HepG2 (cell line): ENCODE results near the gene RCOR3. TPM values are rescaled to one million over a fixed set of nuclear protein-coding genes. Genes with fewer than 3 reads are reported as not detected.

Experiments
- ATAC-seq: fragments of 200-7000 bp; cut with Tn5 transposase; 3 replicates; pipeline ENCODE4 v1.9.1; 2020; ENCODE audit warnings: mild to moderate bottlenecking, moderate library complexity
- BruUV-seq: library from RNA; stranded (reverse); fragments of 400-500 nt; replicated peaks from 2 replicates; lab custom pipeline; 2021; lab: Mats Ljungman, UMichigan
- CTCF ChIA-PET: fragments of 300-600 bp; formaldehyde crosslinking; extraction: SDS; loops from one replicate; lab custom pipeline; 2021; ENCODE audit warnings: low total read pairs, inconsistent platforms, low intra/inter-chr PET ratio; lab: Yijun Ruan, JAX
- POLR2A ChIA-PET: fragments of 350-600 bp; sonication (Branson Sonifier 250); formaldehyde crosslinking; loops from one replicate; lab custom pipeline; 2020; ENCODE audit warnings: antibody characterized with exemption, inconsistent platforms; lab: Yijun Ruan, JAX
- DNase-seq: peaks from one replicate; pipeline ENCODE4 v3.0.0-alpha.2; 2015; ENCODE audit warnings: low spot score
- FAIRE-seq: peaks from 3 replicates; lab custom pipeline; 2011; peaks lifted over from hg19 to GRCh38; lab: Jason Lieb, UNC
- H2AFZ ChIP-seq: one replicate; pipeline ENCODE4 v1.6.1; 2011; ENCODE audit warnings: low read length, inconsistent platforms
- H3K27ac ChIP-seq: fragments of 300-600 bp; 3 replicates; pipeline ENCODE4 v1.8.0; 2011; ENCODE audit warnings: mixed run types, mild to moderate bottlenecking, mixed read lengths, low read length, inconsistent platforms; ENCODE audit not compliant: insufficient read depth; ENCODE audit errors: extremely low read length
- H3K27me3 ChIP-seq, 2 experiments: fragments of 200-600 bp in 1 of 2; 2 replicates in 1 of 2; 3 replicates in 1 of 2; pipeline versions ENCODE4 v1.6.0 to v1.8.0; 2011; ENCODE audit warnings: low read length in 2 of 2, mild to moderate bottlenecking in 2 of 2, moderate library complexity in 2 of 2, inconsistent platforms in 1 of 2; ENCODE audit not compliant: insufficient read depth in 2 of 2, control insufficient read depth in 1 of 2
- H3K36me3 ChIP-seq, 2 experiments: fragments of 200-600 bp in 1 of 2; replicated peaks in 1 of 2; 2 replicates in 1 of 2; 3 replicates in 1 of 2; pipeline versions ENCODE4 v1.5.1 to v1.8.0; 2011; ENCODE audit warnings: low read length in 2 of 2, inconsistent platforms in 1 of 2; ENCODE audit not compliant: insufficient read depth in 2 of 2, control insufficient read depth in 1 of 2
- H3K4me1 ChIP-seq: 2 replicates; pipeline ENCODE4 v1.5.1; 2012; ENCODE audit warnings: low read length, inconsistent platforms; ENCODE audit not compliant: insufficient read depth
- H3K4me2 ChIP-seq: 2 replicates; pipeline ENCODE4 v1.6.0; 2011; ENCODE audit warnings: low read depth, low read length, inconsistent platforms
- H3K4me3 ChIP-seq, 3 experiments: fragments of 200-600 bp in 1 of 3; sonication (generic), shearing (Covaris generic) in 1 of 3; replicated peaks in 1 of 3; 2 replicates each; pipeline ENCODE4 v1.5.1; 2011 to 2016; ENCODE audit warnings: low read length in 3 of 3, inconsistent platforms in 2 of 3, low read depth in 2 of 3, mild to moderate bottlenecking in 2 of 3, control low read depth in 1 of 3, mixed read lengths in 1 of 3; ENCODE audit not compliant: insufficient read depth in 1 of 3
- H3K79me2 ChIP-seq: one replicate; pipeline ENCODE4 v1.6.1; 2011; ENCODE audit warnings: low read length, inconsistent platforms; ENCODE audit not compliant: insufficient read depth
- H3K9ac ChIP-seq: 2 replicates; pipeline ENCODE4 v1.6.0; 2011; ENCODE audit warnings: mild to moderate bottlenecking, low read depth, low read length, inconsistent platforms; ENCODE audit not compliant: insufficient read depth
- H3K9me3 ChIP-seq: 2 replicates; pipeline ENCODE4 v1.5.1; 2012; ENCODE audit warnings: mild to moderate bottlenecking, low read length
- H4K20me1 ChIP-seq: 2 replicates; pipeline ENCODE4 v1.6.0; 2011; ENCODE audit warnings: inconsistent platforms, mild to moderate bottlenecking, low read length, moderate library complexity; ENCODE audit not compliant: insufficient read depth
- FOXK2 ChIP-seq: fragments of 450-650 bp; IDR thresholded peaks from 2 replicates; pipeline ENCODE4 v1.6.1; 2016
- MED1 ChIP-seq: sonication (generic); formaldehyde crosslinking; IDR thresholded peaks from 2 replicates; pipeline ENCODE4 v1.4.0; 2020; ENCODE audit warnings: missing genetic modification reagents
- NPAS2 ChIP-seq: sonication (generic); formaldehyde crosslinking; IDR thresholded peaks from 2 replicates; pipeline ENCODE4 v1.8.0; 2022; ENCODE audit warnings: mild to moderate bottlenecking, missing genetic modification reagents, borderline replicate concordance
- SMARCC2 ChIP-seq: fragments of 450-650 bp; IDR thresholded peaks from 2 replicates; pipeline ENCODE4 v1.6.1; 2017; ENCODE audit warnings: antibody characterized with exemption, mild to moderate bottlenecking
- STAT5B ChIP-seq: sonication (generic); formaldehyde crosslinking; IDR thresholded peaks from 2 replicates; pipeline ENCODE4 v1.4.0; 2020; ENCODE audit warnings: missing genetic modification reagents
- ZFP41 ChIP-seq: sonication (generic); formaldehyde crosslinking; IDR thresholded peaks from 2 replicates; pipeline ENCODE4 v1.4.0; 2020; ENCODE audit warnings: mild to moderate bottlenecking, missing genetic modification reagents, borderline replicate concordance
- ZNF780A ChIP-seq: sonication (generic); formaldehyde crosslinking; IDR thresholded peaks from 2 replicates; pipeline ENCODE4 v1.8.0; 2022; ENCODE audit warnings: mild to moderate bottlenecking, missing genetic modification reagents, moderate library complexity
- WGBS: methylation state at CpG from one replicate; pipeline ENCODE4 v1.1.6; 2017; ENCODE audit warnings: low lambda C conversion rate; 5-methylcytosine and 5-hydroxymethylcytosine counted together
- in situ Hi-C: cut with HindIII; loops from 2 replicates; pipeline ENCODE4 v1.10.0; 2017; ENCODE audit warnings: low pct_unique_long_range_greater_than_20kb; ENCODE audit not compliant: extremely low pct_ligation_motif_present
- intact Hi-C: fragments of 100-400 bp; cut with micrococcal nuclease; formaldehyde crosslinking; loops from one replicate; pipeline ENCODE4 v1.10.0; 2022; ENCODE audit not compliant: unreplicated experiment
- polyA plus RNA-seq, 8 experiments: library from polyadenylated mRNA; depleted of rRNA in 3 of 8; stranded (reverse) in 7 of 8; unstranded in 1 of 8; fragments of >200 nt; fragmentation: Illumina TruSeq in 4 of 8; extraction: Trizol in 4 of 8; gene quantifications; 2 replicates each; pipeline versions ENCODE4 v1.2.1 to v1.2.3, GENCODE V29; 2011 to 2016; ENCODE audit warnings: low read depth in 4 of 8, missing spikeins in 1 of 8, mixed read lengths in 1 of 8; ENCODE audit not compliant: insufficient read depth in 1 of 8
- total RNA-seq, 5 experiments: library from RNA; depleted of rRNA; stranded (reverse); fragments of >200 nt; fragmentation: Illumina TruSeq; extraction: Trizol; gene quantifications; 2 replicates each; pipeline ENCODE4 v1.2.3, GENCODE V29; 2016; ENCODE audit warnings: low read depth in 1 of 5
- TF ChIP-seq, protein P1 (sequence below): IDR thresholded peaks from 2 replicates; pipeline ENCODE4 v1.6.1; 2012; ENCODE audit warnings: low read length, improper control_type of control experiment
- TF ChIP-seq, protein P2 (sequence below): sonication (generic); formaldehyde crosslinking; IDR thresholded peaks from 2 replicates; pipeline ENCODE4 v1.5.1; 2020; ENCODE audit warnings: mild to moderate bottlenecking, missing genetic modification reagents, borderline replicate concordance
- TF ChIP-seq, protein P3 (sequence below): IDR thresholded peaks from 2 replicates; pipeline ENCODE4 v1.6.1; 2016; ENCODE audit warnings: missing biosample characterization, missing genetic modification reagents, low read depth
- TF ChIP-seq, protein P4 (sequence below): sonication (generic); formaldehyde crosslinking; IDR thresholded peaks from 2 replicates; pipeline ENCODE4 v1.8.1; 2023; ENCODE audit warnings: missing genetic modification reagents, mild to moderate bottlenecking, borderline replicate concordance

RCOR3 gene
- total and polyA plus RNA-seq, 2 of the 13 experiments (the other 11 are each of a cell fraction or from before 2014, with no cell fraction given) = 16.8 to 31.6 TPM

DNA sequence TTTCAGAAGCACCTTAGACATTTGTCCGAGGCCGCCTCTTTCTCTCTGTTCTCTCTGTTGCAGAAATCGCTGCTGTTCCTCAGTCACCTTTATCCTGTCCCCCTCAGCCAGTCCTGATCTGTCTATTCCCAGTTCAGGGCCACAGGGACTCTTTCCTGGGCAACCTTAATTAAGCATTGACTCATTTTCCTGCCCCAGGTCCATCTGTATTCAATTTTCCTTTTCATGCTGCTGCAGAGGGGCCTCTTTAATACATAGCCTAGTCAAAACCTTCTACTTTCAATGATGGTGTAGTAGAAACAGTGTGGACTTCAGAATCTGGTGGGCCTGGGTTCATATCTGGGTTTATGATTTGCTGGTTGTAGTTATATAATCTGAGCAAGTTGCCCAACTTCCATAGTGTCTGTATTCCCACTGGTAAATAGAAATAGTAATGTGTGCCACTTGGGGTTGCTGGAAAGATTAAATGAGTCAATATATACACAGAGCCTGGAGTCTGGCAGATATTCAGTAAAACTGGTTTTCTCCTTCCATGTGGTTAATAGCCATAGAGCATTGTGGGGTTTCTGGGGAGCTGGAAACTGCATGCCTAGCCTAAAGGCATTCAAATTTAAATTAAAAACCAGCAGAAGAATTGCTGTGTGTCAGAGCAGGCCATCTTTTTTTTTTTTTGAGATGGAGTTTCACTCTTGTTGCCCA, 72.0 kb downstream of the RCOR3 start:
- no peak overlapping the region for H2AFZ ChIP-seq
- peaks cover 0 to 37% of the 10 kb centered on the region in 2 experiments; a peak in 4 of 5 replicates for H3K27me3 ChIP-seq
- 71% methylated on average over 3 of the region's 3 CpGs for WGBS
- no peaks in the 10 kb centered on the region for H3K36me3 ChIP-seq
- H3K9me3 ChIP-seq = no peaks in the 10 kb centered on the region
- intact Hi-C loops (no loop called here), in situ Hi-C loops (no loop called here)
- no peak overlapping the region for H3K27ac ChIP-seq
- TF ChIP-seq MED1 (CRISPR knock-in tag) = no peak
- TF ChIP-seq NPAS2 = no peak
- TF ChIP-seq, protein P1, sequence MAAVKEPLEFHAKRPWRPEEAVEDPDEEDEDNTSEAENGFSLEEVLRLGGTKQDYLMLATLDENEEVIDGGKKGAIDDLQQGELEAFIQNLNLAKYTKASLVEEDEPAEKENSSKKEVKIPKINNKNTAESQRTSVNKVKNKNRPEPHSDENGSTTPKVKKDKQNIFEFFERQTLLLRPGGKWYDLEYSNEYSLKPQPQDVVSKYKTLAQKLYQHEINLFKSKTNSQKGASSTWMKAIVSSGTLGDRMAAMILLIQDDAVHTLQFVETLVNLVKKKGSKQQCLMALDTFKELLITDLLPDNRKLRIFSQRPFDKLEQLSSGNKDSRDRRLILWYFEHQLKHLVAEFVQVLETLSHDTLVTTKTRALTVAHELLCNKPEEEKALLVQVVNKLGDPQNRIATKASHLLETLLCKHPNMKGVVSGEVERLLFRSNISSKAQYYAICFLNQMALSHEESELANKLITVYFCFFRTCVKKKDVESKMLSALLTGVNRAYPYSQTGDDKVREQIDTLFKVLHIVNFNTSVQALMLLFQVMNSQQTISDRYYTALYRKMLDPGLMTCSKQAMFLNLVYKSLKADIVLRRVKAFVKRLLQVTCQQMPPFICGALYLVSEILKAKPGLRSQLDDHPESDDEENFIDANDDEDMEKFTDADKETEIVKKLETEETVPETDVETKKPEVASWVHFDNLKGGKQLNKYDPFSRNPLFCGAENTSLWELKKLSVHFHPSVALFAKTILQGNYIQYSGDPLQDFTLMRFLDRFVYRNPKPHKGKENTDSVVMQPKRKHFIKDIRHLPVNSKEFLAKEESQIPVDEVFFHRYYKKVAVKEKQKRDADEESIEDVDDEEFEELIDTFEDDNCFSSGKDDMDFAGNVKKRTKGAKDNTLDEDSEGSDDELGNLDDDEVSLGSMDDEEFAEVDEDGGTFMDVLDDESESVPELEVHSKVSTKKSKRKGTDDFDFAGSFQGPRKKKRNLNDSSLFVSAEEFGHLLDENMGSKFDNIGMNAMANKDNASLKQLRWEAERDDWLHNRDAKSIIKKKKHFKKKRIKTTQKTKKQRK = no peak
- TF ChIP-seq STAT5B (CRISPR knock-in tag) = no peak
- TF ChIP-seq, protein P2, sequence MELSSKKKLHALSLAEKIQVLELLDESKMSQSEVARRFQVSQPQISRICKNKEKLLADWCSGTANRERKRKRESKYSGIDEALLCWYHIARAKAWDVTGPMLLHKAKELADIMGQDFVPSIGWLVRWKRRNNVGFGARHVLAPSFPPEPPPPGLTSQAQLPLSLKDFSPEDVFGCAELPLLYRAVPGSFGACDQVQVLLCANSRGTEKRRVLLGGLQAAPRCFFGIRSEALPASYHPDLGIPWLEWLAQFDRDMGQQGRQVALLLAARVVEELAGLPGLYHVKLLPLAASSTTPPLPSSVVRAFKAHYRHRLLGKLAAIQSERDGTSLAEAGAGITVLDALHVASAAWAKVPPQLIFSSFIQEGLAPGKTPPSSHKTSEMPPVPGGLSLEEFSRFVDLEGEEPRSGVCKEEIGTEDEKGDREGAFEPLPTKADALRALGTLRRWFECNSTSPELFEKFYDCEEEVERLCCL = no peak
- no peak for TF ChIP-seq ZNF780A (CRISPR knock-in tag)
- TF ChIP-seq, protein P3, sequence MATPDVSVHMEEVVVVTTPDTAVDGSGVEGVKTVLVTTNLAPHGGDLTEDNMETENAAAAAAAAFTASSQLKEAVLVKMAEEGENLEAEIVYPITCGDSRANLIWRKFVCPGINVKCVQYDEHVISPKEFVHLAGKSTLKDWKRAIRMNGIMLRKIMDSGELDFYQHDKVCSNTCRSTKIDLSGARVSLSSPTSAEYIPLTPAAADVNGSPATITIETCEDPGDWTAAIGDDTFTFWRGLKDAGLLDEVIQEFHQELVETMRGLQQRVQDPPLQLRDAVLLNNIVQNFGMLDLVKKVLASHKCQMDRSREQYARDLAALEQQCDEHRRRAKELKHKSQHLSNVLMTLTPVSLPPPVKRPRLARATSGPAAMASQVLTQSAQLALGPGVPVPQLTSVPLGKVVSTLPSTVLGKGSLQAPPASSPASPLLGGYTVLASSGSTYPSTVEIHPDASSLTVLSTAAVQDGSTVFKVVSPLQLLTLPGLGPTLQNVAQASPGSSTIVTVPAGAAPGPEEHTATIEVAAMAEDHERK (CRISPR knock-in tag) = no peak
- TF ChIP-seq SMARCC2 = no peak
- TF ChIP-seq ZFP41 (CRISPR knock-in tag) = no peak
- TF ChIP-seq FOXK2 = no peak
- TF ChIP-seq, protein P4, sequence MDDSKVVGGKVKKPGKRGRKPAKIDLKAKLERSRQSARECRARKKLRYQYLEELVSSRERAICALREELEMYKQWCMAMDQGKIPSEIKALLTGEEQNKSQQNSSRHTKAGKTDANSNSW (CRISPR knock-in tag) = no peak
- no peak overlapping the region for H3K4me3 ChIP-seq
- ATAC-seq = no peak
- peaks cover 21% of the 10 kb centered on the region; the same call in 1 of the 2 replicates for H3K4me1 ChIP-seq
- H3K79me2 ChIP-seq = no peaks in the 10 kb centered on the region
- ChIA-PET POLR2A (no interaction called here), CTCF (no interaction called here)
- DNase-seq = no peak
- H3K4me2 ChIP-seq = no peak overlapping the region
- no peak overlapping the region for H3K9ac ChIP-seq
- BruUV-seq = no TSS peak
- FAIRE-seq = no peak
- no peaks in the 10 kb centered on the region for H4K20me1 ChIP-seq
